Prostate gland (tissue), 2 donors: ENCODE measurements around the gene DPP10.

Experiments
- POLR2A ChIP-seq: fragments of 450-650 bp; IDR thresholded peaks from one replicate; pipeline ENCODE4 v1.6.1; 2016; ENCODE audit warnings: antibody characterized with exemption, mild to moderate bottlenecking
- POLR2AphosphoS5 ChIP-seq: sonication (generic); formaldehyde crosslinking; IDR thresholded peaks from one replicate; pipeline ENCODE4 v1.6.1; 2017; ENCODE audit warnings: antibody characterized with exemption
- TF ChIP-seq, protein P1 (sequence below), 4 experiments: fragments of 200-600 bp in 2 of 4; fragments of 450-650 bp in 2 of 4; sonication (generic) in 2 of 4; IDR thresholded peaks; 1 replicate in 3 of 4; 2 replicates in 1 of 4; pipeline ENCODE4 v1.5.1; 2016 to 2019; ENCODE audit warnings: antibody characterized with exemption in 4 of 4, mild to moderate bottlenecking in 2 of 4, moderate library complexity in 2 of 4

DNA sequence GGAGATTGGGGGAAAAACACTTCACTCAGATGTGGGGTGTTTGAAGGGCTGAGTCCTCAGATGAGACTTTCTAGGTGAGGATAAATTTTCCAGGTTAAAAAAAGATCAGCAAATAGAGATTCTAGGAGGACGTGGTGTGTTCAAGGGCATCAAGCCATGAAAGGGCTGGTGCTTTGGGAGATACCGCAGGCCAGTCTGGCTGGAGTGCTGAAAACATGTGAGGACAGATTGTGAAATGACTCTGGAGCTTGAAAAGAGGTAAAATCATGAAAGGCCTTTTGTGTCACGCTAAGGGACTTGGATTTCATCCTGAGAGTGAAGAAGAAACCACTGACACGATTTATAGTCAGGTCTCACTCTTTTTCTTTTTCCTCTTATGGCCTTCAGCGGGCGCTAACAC lies 320.5 kb downstream of the DPP10 start:
- TF ChIP-seq, protein P1, sequence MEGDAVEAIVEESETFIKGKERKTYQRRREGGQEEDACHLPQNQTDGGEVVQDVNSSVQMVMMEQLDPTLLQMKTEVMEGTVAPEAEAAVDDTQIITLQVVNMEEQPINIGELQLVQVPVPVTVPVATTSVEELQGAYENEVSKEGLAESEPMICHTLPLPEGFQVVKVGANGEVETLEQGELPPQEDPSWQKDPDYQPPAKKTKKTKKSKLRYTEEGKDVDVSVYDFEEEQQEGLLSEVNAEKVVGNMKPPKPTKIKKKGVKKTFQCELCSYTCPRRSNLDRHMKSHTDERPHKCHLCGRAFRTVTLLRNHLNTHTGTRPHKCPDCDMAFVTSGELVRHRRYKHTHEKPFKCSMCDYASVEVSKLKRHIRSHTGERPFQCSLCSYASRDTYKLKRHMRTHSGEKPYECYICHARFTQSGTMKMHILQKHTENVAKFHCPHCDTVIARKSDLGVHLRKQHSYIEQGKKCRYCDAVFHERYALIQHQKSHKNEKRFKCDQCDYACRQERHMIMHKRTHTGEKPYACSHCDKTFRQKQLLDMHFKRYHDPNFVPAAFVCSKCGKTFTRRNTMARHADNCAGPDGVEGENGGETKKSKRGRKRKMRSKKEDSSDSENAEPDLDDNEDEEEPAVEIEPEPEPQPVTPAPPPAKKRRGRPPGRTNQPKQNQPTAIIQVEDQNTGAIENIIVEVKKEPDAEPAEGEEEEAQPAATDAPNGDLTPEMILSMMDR (IDR thresholded peaks at IDR 0.05): no peak
- TF ChIP-seq POLR2AphosphoS5: no peak
- no peak for TF ChIP-seq POLR2A
